HG02981 (cell line): ENCODE data around the gene STOML2.

Source experiments
- ATAC-seq: cut with Tn5 transposase; IDR thresholded peaks from one replicate; pipeline ENCODE4 v1.9.1; 2021; ENCODE audit warnings: mild to moderate bottlenecking, moderate library complexity; ENCODE audit not compliant: unreplicated experiment

STOML2 gene

DNA sequence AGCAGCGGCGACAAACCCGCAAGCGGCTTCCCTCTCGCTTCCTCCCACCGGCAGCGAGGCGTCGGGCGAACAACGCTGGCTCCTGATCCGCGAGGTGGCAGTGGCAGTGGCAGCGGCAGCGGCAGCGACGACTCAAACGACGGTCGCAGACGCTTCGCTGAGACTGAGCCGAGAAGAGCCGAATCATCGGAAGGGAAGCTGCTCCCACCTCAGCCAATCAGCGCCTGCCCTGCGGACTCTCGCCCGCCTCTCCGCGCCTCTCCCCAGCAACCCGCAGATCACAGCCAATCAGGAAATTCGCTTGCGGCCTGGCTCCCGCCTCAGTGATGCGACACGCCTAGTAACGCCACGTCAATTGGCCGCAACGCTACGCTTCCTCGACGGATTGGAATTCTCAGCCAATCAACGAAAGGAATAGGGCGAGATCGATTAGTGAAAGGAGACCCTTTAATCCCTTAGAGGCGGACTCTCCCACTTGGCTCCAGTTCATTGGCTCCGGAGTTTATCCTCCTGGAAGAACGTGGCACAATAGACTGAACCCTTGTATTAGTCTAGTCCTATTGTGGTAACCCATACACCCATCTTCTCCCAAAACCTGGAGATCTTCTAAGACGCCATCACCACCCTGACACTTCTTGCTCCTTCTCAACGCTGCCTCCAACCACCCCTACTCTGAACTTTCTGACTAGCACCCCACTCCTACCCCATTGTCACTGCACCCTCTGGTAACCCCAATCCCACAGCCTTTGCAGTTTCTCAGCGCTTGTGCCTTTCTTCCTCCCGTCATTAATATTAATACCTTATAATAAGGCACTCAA is 30.3 kb downstream of the STOML2 start, which contains the start of gene VCP:
Gene VCP, minus strand, starts transcription at position 165 of the 818 bp plus-strand sequence. CDS start 272 bp downstream, outside the sequence.
- peak; percentile 88 for ATAC-seq

GRCh38 chr9:35071814-35072460 is 31.0 kb downstream of the STOML2 start:
- ATAC-seq = peak; percentile 44

- no peak for ATAC-seq
Observed at GRCh38 chr9:35070823-35071813, 31.8 kb downstream of the STOML2 start.

DNA sequence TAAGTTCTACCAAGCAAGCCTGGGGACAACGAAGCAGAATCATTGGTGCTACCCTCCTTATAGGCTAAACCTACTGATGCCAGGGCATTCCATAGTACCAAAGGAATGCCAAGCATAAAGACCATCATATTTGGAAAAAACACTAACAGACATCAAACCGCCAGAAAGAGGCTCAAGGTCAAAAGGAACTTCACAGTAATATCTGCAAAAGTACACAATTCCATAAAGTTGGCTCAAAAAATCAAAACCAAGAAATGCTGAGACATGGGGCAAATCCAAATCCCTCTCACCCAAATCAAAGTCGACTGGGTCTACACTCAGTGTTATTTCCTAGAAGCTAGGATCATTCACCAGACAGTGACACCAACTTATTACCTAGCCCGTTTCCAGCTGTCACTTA is 33.9 kb downstream of the STOML2 start:
- no peak for ATAC-seq

DNA sequence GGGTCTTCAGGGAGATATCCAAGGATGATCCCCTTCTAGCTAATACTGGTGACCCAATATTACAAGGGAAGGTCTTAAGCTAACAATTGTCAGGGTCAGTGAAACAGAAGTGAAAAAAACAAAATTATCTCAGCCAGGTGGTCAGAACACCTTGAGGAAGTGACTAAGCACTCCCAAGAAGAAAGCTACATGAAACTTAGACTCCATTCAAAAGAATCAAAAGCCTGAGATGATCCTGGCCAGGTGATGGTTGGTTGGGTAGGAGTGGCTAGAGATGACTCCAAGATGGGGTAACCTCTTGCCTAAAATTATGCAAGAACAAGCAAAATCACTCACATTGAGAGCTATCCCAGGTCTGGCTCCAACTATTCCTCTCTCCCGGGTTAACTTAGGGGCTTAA is 35.9 kb downstream of the STOML2 start:
- no peak for ATAC-seq

- ATAC-seq = no peak
Observed at GRCh38 chr9:35060548-35061207, 42.3 kb downstream of the STOML2 start.

GRCh38 chr9:35059438-35059837 is 43.5 kb downstream of the STOML2 start:
- ATAC-seq = no peak

DNA sequence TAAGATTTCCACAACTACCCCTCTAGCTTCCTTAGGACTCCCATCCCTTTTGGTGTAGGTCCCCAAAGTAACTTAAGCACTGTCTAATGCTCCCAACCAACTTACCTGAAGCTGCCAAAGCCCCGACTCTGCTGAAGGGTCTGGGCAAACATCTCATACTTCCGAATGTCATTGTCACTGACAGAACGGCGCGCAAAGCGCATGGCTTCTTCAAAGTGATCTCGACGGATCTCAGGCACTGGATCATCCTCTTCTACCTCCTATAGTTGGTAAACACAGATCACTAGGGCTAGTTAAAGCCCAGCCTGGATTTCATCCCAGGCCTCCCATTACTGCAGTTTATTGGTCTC is 45.7 kb downstream of the STOML2 start:
- no peak for ATAC-seq

DNA sequence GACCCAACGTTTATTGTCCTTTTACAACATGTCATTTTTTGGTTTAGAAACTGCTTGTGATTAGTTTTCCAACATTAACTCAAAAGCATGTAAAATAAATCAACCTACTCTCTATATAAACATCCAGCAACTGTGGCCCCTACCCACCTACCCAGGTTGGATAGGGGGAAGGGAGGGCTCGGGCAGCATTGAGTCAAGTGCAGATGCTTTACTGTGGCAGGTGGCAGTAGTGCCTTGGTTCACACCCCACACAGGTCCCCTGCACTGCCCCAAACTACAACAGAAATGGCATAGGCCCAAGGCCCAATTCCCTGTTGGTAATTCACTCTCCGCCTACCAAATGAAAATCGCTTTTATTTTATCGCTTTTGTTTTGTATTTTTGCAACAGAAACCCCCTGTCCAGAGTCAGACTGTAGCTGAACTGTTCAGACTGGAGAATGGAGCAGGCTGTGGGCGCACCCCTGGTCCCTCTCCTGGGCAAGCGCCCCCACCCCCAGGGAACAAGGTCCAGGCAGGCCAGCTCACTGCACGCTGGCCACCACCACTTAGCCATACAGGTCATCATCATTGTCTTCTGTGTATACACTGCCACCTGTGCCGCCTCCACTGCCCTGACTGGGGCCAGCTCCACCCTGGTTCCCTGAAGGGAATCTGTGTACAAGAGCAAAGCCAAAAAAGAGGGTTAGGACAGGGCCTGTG is 46.2 kb downstream of the STOML2 start:
- ATAC-seq = no peak

- no peak for ATAC-seq
Observed at GRCh38 chr9:35054871-35055644, 47.9 kb downstream of the STOML2 start.

DNA sequence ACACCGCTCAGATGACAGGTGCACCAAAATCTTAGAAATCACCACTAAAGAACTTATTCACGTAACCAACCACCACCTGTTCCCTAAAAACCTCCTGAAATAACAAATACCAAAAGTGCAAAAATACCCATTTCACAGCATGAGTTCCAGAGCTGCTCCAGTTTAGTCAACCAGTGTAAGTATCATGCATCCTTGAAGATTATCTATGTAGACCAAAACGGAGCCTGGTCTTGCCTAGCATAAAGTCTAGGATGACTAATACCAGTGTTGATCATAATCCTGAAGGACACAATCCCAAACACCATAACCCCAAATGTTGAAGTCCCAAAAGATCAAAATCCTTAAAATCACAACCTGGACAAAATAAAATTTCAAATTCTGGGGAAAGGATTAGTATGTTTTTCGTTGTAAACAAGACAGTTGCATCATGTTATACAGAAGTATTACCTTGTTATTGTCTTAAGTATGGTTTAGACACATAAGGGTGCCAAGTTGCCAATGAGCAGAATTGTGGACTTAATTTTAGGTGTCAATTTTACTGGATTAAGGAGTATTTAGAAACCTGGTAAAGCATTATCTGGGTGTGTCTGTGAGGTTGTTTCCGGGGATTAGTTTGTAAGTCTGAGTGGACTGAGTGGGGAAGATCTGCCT is 48.6 kb downstream of the STOML2 start:
- no peak for ATAC-seq

GRCh38 chr9:35051069-35051967 is 51.6 kb downstream of the STOML2 start:
- no peak for ATAC-seq
